ENCODE data around the gene TRMT6.

The TRMT6 gene

GRCh38 chr20:5923493-5923892 is 26.8 kb downstream of the TRMT6 start:
- DNase-seq (ENCODE audit: low read depth in 2 of 2): no peak
- no peak overlapping the region for H3K4me3 ChIP-seq (replicated peaks in 1 of 2; ENCODE audit: low read depth in 2 of 2, low read length in 2 of 2)
- TF ChIP-seq, protein P1, sequence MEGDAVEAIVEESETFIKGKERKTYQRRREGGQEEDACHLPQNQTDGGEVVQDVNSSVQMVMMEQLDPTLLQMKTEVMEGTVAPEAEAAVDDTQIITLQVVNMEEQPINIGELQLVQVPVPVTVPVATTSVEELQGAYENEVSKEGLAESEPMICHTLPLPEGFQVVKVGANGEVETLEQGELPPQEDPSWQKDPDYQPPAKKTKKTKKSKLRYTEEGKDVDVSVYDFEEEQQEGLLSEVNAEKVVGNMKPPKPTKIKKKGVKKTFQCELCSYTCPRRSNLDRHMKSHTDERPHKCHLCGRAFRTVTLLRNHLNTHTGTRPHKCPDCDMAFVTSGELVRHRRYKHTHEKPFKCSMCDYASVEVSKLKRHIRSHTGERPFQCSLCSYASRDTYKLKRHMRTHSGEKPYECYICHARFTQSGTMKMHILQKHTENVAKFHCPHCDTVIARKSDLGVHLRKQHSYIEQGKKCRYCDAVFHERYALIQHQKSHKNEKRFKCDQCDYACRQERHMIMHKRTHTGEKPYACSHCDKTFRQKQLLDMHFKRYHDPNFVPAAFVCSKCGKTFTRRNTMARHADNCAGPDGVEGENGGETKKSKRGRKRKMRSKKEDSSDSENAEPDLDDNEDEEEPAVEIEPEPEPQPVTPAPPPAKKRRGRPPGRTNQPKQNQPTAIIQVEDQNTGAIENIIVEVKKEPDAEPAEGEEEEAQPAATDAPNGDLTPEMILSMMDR (IDR thresholded peaks at IDR 0.05; ENCODE audit: low read depth, low read length): no peak

- no peak overlapping the region for H3K4me3 ChIP-seq (replicated peaks in 1 of 2; ENCODE audit: low read depth in 2 of 2, low read length in 2 of 2)
- TF ChIP-seq, protein P1 (IDR thresholded peaks at IDR 0.05; ENCODE audit: low read depth, low read length): no peak
These were observed 29.8 kb downstream of the TRMT6 start for GRCh38 chr20:5920581-5920980.

DNA sequence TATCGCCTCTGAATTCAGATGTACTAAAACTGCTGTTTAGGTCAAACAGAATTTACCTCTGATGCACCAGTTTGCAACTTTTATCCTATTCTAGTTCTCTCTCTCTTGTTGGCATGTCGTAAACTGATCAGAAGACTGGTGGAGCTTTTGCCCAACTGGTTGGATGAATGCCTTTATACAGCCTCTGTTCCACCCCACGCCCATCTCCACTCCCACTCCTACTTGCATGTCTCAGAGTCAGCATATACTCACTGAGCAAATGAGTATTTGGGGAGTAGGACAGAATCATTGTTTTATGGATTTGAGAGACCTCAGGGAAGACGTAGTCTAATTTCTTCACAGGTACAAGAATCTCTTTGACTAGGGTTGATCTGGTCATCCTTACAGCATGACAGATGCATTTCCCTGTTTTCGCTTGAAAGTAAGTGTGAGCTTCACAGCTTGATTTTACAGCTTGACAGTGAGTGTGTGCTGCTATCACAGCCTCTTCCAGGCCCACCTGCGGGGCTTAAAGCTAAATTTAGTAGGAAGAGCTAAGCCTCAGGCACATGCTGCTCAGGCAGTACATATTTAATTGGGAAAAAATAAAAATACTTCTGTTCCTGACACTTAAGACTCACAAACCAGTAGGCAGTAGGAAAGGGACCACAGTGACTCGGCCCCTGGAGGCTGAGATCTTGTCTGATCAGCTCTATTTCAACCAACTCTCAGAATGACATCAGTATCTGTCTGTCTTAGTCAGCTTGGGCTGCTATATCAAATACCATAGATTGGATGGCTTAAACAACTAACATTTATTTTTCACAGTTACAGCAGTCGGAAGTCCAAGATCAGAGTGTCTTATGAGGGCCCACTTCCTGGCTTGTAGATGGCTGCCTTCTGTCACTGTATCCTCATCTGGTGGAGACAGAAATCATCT is 30.4 kb downstream of the TRMT6 start:
- peak; percentile 27 to 52 for DNase-seq (ENCODE audit: low read depth in 2 of 2)
- TF ChIP-seq, protein P1 (IDR thresholded peaks at IDR 0.05; ENCODE audit: low read depth, low read length): no peak
- H3K4me3 ChIP-seq (replicated peaks in 1 of 2; ENCODE audit: low read depth in 2 of 2, low read length in 2 of 2): no peak overlapping the region

More at GRCh38 chr20:5920581-5920980, 29.8 kb downstream of the TRMT6 start:
- DNase-seq (ENCODE audit: low read depth in 2 of 2): no peak

DNA sequence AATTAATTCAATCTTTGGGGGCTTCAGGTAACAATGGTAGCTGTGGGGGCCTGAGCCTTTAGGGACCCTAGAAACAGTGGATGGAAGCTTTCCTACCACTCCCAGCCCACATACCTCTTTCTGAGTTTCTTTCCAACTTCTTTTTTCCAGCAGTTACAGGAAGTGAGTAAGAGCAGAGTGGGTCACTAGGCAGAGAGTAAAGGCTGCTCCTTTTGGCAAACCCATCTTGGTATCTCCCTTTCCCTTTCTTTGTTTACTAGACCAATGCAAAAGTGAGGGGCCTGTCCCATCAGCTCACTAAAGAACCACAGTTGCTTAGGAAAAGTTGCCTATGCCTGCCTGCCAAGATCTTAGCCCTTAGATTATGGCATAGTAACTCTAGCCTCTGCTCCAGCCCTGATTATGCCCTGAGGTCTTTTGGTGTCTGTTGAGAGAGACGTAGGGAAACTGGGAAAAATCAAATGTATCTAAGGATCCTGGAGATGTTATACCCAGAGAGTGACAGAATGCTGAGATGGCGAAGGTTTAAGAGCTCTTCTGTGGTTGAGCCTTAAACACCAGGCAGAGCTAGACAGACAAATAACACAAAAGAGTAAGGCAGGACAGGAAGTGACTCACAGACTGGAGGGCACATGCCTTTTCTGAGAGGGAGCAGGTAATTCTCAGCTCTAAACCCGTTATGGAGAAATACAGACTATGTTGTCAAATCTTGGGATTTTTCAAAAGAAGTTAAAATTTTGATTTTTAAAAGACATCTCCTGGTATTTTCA is 31.3 kb downstream of the TRMT6 start:
- TF ChIP-seq, protein P1 (IDR thresholded peaks at IDR 0.05; ENCODE audit: low read depth, low read length): no peak
- H3K4me3 ChIP-seq (replicated peaks in 1 of 2; ENCODE audit: low read depth in 2 of 2, low read length in 2 of 2): no peak overlapping the region
- DNase-seq (ENCODE audit: low read depth in 2 of 2): peak; percentile 67 to 81

- H3K4me3 ChIP-seq (replicated peaks in 1 of 2; ENCODE audit: low read depth in 2 of 2, low read length in 2 of 2): no peak overlapping the region
- no peak for DNase-seq (ENCODE audit: low read depth in 2 of 2)
- TF ChIP-seq, protein P1 (IDR thresholded peaks at IDR 0.05; ENCODE audit: low read depth, low read length): no peak
These were observed 35.5 kb downstream of the TRMT6 start for GRCh38 chr20:5914859-5915258.

- no peak for DNase-seq (ENCODE audit: low read depth in 2 of 2)
- TF ChIP-seq, protein P1 (IDR thresholded peaks at IDR 0.05; ENCODE audit: low read depth, low read length): no peak
- no peak overlapping the region for H3K4me3 ChIP-seq (replicated peaks in 1 of 2; ENCODE audit: low read depth in 2 of 2, low read length in 2 of 2)
These were observed 37.2 kb downstream of the TRMT6 start for GRCh38 chr20:5913166-5913565.
